H1 (cell line): ENCODE measurements around the gene SMIM38. TPM values are rescaled to one million over a fixed set of nuclear protein-coding genes. Genes with fewer than 3 reads are reported as not detected.

ENCODE experiments used
- CTCF ChIA-PET: fragments of 300-600 bp; sonication (Branson Sonifier 250); formaldehyde crosslinking; loops from one replicate; lab custom pipeline; 2021; ENCODE audit not compliant: partially characterized antibody; lab: Charles Lee
- POLR2A ChIA-PET: fragments of 300-600 bp; sonication (Branson Sonifier 250); formaldehyde crosslinking; loops from one replicate; lab custom pipeline; 2021; ENCODE audit warnings: inconsistent platforms; ENCODE audit not compliant: partially characterized antibody; lab: Charles Lee
- DNase-seq, 2 experiments: peaks; one replicate each; pipeline versions ENCODE4 v3.0.0 to v3.0.0-alpha.2; 2010 to 2022; ENCODE audit warnings: low spot score in 2 of 2, low read depth in 1 of 2, mixed read lengths in 1 of 2
- FAIRE-seq: peaks from 2 replicates; lab custom pipeline; 2011; peaks lifted over from hg19 to GRCh38; lab: Jason Lieb, UNC
- H2AFZ ChIP-seq: 2 replicates; pipeline ENCODE4 v1.8.1; 2012; ENCODE audit warnings: low read length, inconsistent platforms
- H2AK5ac ChIP-seq: 2 replicates; pipeline ENCODE4 v1.6.1; 2013; ENCODE audit warnings: low read depth, low read length
- H2BK120ac ChIP-seq: replicated peaks from 2 replicates; pipeline ENCODE3; 2013; ENCODE audit warnings: low read depth, low read length, inconsistent platforms
- H2BK12ac ChIP-seq: 2 replicates; pipeline ENCODE4 v1.6.1; 2013; ENCODE audit warnings: low read depth, low read length
- H2BK15ac ChIP-seq: 2 replicates; pipeline ENCODE4 v1.6.1; 2013; ENCODE audit warnings: low read length
- H2BK20ac ChIP-seq: 2 replicates; pipeline ENCODE4 v1.6.1; 2013; ENCODE audit warnings: low read length
- H2BK5ac ChIP-seq: 2 replicates; pipeline ENCODE4 v1.6.1; 2013; ENCODE audit warnings: low read depth, low read length
- H3K14ac ChIP-seq: 2 replicates; pipeline ENCODE4 v1.6.1; 2013; ENCODE audit warnings: inconsistent platforms; ENCODE audit not compliant: insufficient read length
- H3K18ac ChIP-seq: 2 replicates; pipeline ENCODE4 v1.6.1; 2013; ENCODE audit warnings: low read length; ENCODE audit errors: extremely low read depth
- H3K23ac ChIP-seq: 2 replicates; pipeline ENCODE4 v1.6.1; 2013; ENCODE audit warnings: inconsistent platforms; ENCODE audit not compliant: insufficient read length
- H3K23me2 ChIP-seq: 2 replicates; pipeline ENCODE4 v1.6.1; 2013; ENCODE audit warnings: low read depth, low read length
- H3K27ac ChIP-seq: 2 replicates; pipeline ENCODE4 v1.6.1; 2011; ENCODE audit warnings: low read depth, low read length, inconsistent platforms
- H3K27me3 ChIP-seq, 4 experiments: replicated peaks in 1 of 4; 1 replicate in 1 of 4; 2 replicates in 3 of 4; pipeline versions ENCODE4 v1.6.1 to v1.8.1; 2011 to 2013; ENCODE audit warnings: low read length in 3 of 4, mild to moderate bottlenecking in 3 of 4, inconsistent platforms in 2 of 4, mixed read lengths in 2 of 4, moderate library complexity in 1 of 4; ENCODE audit not compliant: control insufficient read depth in 3 of 4, insufficient read depth in 3 of 4; ENCODE audit errors: extremely low read depth in 1 of 4
- H3K36me3 ChIP-seq, 4 experiments: 2 replicates each; pipeline versions ENCODE4 v1.6.1 to v1.8.1; 2011 to 2013; ENCODE audit warnings: mild to moderate bottlenecking in 4 of 4, low read length in 3 of 4, moderate library complexity in 2 of 4, control low read depth in 1 of 4, inconsistent platforms in 1 of 4; ENCODE audit not compliant: insufficient read depth in 4 of 4, control insufficient read depth in 2 of 4
- H3K4ac ChIP-seq: replicated peaks from 2 replicates; pipeline ENCODE3; 2013; ENCODE audit warnings: low read length, low read depth, mixed read lengths, inconsistent platforms; ENCODE audit not compliant: insufficient read length
- H3K4me1 ChIP-seq, 4 experiments: replicated peaks in 1 of 4; 1 replicate in 1 of 4; 2 replicates in 3 of 4; pipeline versions ENCODE4 v1.6.1 to v1.8.1; 2011 to 2013; ENCODE audit warnings: low read length in 3 of 4, inconsistent platforms in 2 of 4, mixed read lengths in 1 of 4; ENCODE audit not compliant: insufficient read depth in 4 of 4, control insufficient read depth in 3 of 4
- H3K4me2 ChIP-seq, 2 experiments: 2 replicates each; pipeline versions ENCODE4 v1.6.1 to v1.8.1; 2011 to 2013; ENCODE audit warnings: low read depth in 2 of 2, low read length in 2 of 2, control low read depth in 1 of 2, inconsistent platforms in 1 of 2, mild to moderate bottlenecking in 1 of 2; ENCODE audit not compliant: insufficient read depth in 1 of 2
- H3K4me3 ChIP-seq, 4 experiments: fragments of 200-600, 300-600 bp in 1 of 4; sonication (generic), shearing (Covaris generic), sonication (Bioruptor Twin) in 1 of 4; 2 replicates each; pipeline versions ENCODE4 v1.5.1 to v1.8.1; 2011 to 2016; ENCODE audit warnings: low read length in 4 of 4, low read depth in 3 of 4, control low read depth in 2 of 4, inconsistent platforms in 2 of 4, mild to moderate bottlenecking in 2 of 4, mixed read lengths in 1 of 4, moderate library complexity in 1 of 4; ENCODE audit not compliant: insufficient read depth in 2 of 4; ENCODE audit errors: extremely low read depth in 1 of 4
- H3K56ac ChIP-seq: replicated peaks from 2 replicates; pipeline ENCODE3; 2013; ENCODE audit warnings: low read depth, mild to moderate bottlenecking, mixed read lengths, low read length, inconsistent platforms; ENCODE audit not compliant: insufficient read length
- H3K79me1 ChIP-seq: 2 replicates; pipeline ENCODE4 v1.6.1; 2013; ENCODE audit warnings: low read depth, low read length, control low read depth
- H3K79me2 ChIP-seq, 2 experiments: 2 replicates each; pipeline versions ENCODE4 v1.6.1 to v1.8.1; 2012 to 2013; ENCODE audit warnings: low read length in 2 of 2, mild to moderate bottlenecking in 2 of 2, inconsistent platforms in 1 of 2; ENCODE audit not compliant: insufficient read depth in 2 of 2, control insufficient read depth in 1 of 2
- H3K9ac ChIP-seq, 4 experiments: replicated peaks in 1 of 4; 1 replicate in 1 of 4; 2 replicates in 3 of 4; pipeline versions ENCODE4 v1.6.1 to v1.8.1; 2011 to 2013; ENCODE audit warnings: low read depth in 3 of 4, low read length in 3 of 4, control low read depth in 2 of 4, mild to moderate bottlenecking in 2 of 4, moderate library complexity in 2 of 4, inconsistent platforms in 1 of 4; ENCODE audit errors: extremely low read depth in 1 of 4
- H3K9me3 ChIP-seq, 2 experiments: 2 replicates each; pipeline versions ENCODE4 v1.6.1 to v1.8.1; 2012 to 2013; ENCODE audit warnings: mild to moderate bottlenecking in 2 of 2, moderate library complexity in 2 of 2, control low read depth in 1 of 2, inconsistent platforms in 1 of 2, low read depth in 1 of 2, low read length in 1 of 2, mixed read lengths in 1 of 2; ENCODE audit not compliant: insufficient read depth in 2 of 2
- H4K20me1 ChIP-seq, 2 experiments: replicated peaks in 1 of 2; 2 replicates each; pipeline versions ENCODE3 to v1.8.1; 2011 to 2013; ENCODE audit warnings: inconsistent platforms in 2 of 2, low read length in 2 of 2, mild to moderate bottlenecking in 1 of 2; ENCODE audit not compliant: insufficient read depth in 2 of 2, control insufficient read depth in 1 of 2
- H4K5ac ChIP-seq: 2 replicates; pipeline ENCODE4 v1.6.1; 2013; ENCODE audit warnings: low read length, low read depth, mixed read lengths, inconsistent platforms; ENCODE audit not compliant: insufficient read length
- H4K8ac ChIP-seq: 2 replicates; pipeline ENCODE4 v1.8.0; 2013; ENCODE audit warnings: mild to moderate bottlenecking, moderate library complexity, low read length, inconsistent platforms; ENCODE audit not compliant: insufficient read depth; ENCODE audit errors: extremely low read depth
- H4K91ac ChIP-seq: replicated peaks from 2 replicates; pipeline ENCODE3; 2013; ENCODE audit warnings: low read length, mixed read lengths, inconsistent platforms; ENCODE audit not compliant: insufficient read length
- EGR1 ChIP-seq: IDR thresholded peaks from 2 replicates; pipeline ENCODE4 v1.6.1; 2011; ENCODE audit warnings: low read depth, low read length, borderline replicate concordance
- SIRT6 ChIP-seq: IDR thresholded peaks from one replicate; pipeline ENCODE4 v1.7.1; 2012; ENCODE audit warnings: low read length, inconsistent platforms
- WGBS, 2 experiments: shearing (Covaris generic) in 1 of 2; methylation state at CpG; one replicate each; pipeline versions ENCODE4 v1.1.6 to v1.1.7; 2013 to 2015; ENCODE audit warnings: low lambda C conversion rate in 2 of 2, mixed read lengths in 2 of 2, inconsistent platforms in 1 of 2, low coverage in 1 of 2, missing lambda C conversion rate in 1 of 2; ENCODE audit not compliant: insufficient replicate concordance in 2 of 2, insufficient coverage in 1 of 2, insufficient read length in 1 of 2; ENCODE audit errors: extremely low coverage in 1 of 2, missing lambda C conversion rate in 1 of 2; 5-methylcytosine and 5-hydroxymethylcytosine counted together
- polyA plus RNA-seq, 7 experiments: library from polyadenylated mRNA; depleted of rRNA in 3 of 7; stranded (reverse) in 5 of 7; unstranded in 2 of 7; fragments of >200 nt in 5 of 7; fragments of 200-250 nt in 2 of 7; gene quantifications; 1 replicate in 5 of 7; 2 replicates in 1 of 7; 4 replicates in 1 of 7; pipeline versions ENCODE4 v1.2.1 to v1.2.3, GENCODE V29; 2011 to 2013; ENCODE audit warnings: missing spikeins in 2 of 7, mixed read lengths in 2 of 7
- total RNA-seq: library from RNA; stranded (reverse); fragmentation: NEBNext Ultra II Directional; extraction: Animal tissue kit (Norgen Biotek cat#: 25700); gene quantifications from 2 replicates; pipeline ENCODE4 v1.2.1, GENCODE V29; 2021

SMIM38 gene
- total and polyA plus RNA-seq, 2 of the 8 experiments (the other 6 are each of a cell fraction or from before 2014, with no cell fraction given): 0.17 to 0.20 TPM

DNA sequence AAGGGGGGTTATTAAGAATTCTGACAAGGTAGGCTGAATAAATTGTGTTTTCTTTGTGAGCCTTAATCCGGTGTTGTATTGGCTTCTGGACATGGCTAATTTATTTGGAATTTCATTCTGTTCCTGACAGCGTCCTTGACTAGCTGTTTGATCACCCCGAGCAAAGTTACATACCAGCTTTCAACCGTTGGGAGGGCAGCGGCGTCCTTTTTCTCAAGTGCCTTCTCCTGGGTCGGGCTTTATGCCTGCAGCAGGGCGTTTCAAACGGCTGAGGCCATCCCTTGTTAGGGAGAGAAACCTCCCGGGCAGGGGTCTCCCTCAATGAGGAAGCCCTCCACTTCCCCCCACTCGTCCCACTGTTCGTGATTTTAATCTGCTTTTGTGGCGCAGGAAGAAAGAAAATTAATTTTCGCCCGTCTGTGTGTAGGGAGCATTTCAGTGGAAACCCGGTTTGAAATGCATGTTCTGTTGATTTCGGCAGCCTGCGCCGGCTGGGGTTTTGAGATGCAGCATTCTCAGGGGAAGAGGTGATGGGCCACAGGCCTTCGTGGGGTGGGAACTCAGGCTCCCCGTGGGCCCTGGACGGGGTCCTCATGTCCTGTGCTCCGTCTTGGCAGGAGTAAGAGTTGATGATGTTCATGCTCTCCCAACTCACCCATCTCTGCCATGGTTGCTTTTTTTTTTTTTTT is 2.9 kb upstream of the SMIM38 start:
- no peak overlapping the region for H4K5ac ChIP-seq
- no peak overlapping the region; the same call in 1 of the 2 replicates for H2BK20ac ChIP-seq
- no peak overlapping the region for H2BK5ac ChIP-seq
- no peaks in the 10 kb centered on the region for H3K36me3 ChIP-seq
- no peak overlapping the region for H3K9ac ChIP-seq
- DNase-seq (no peak), FAIRE-seq (no peak)
- no peaks in the 10 kb centered on the region for H3K23me2 ChIP-seq
- CTCF ChIA-PET: interaction anchor here (0.6 to 1.6 kb wide), 5 partner anchors 21 to 503 kb away, joined by 3 to 5 read pairs (median 4); no protein-coding TSS in a partner anchor
- WGBS, 2 experiments: 72% methylated on average over 22 of the region's 23 CpGs; no CpG with 5 or more reads in 1 of the 2 experiments
- H2AK5ac ChIP-seq: no peak overlapping the region
- no peak overlapping the region for H2BK15ac ChIP-seq
- TF ChIP-seq SIRT6: no peak
- no peak for TF ChIP-seq EGR1
- H3K27me3 ChIP-seq: no peaks in the 10 kb centered on the region
- no peak overlapping the region for H3K14ac ChIP-seq
- no peaks in the 10 kb centered on the region for H3K79me2 ChIP-seq
- H3K4ac ChIP-seq: no peak overlapping the region
- H3K27ac ChIP-seq: no peak overlapping the region
- H4K20me1 ChIP-seq: no peaks in the 10 kb centered on the region
- no peak overlapping the region for H3K56ac ChIP-seq
- peaks cover 0 to 10% (median 5%) of the 10 kb centered on the region in 4 experiments for H3K4me1 ChIP-seq
- 0 out of 2 replicates have a peak overlapping the region, but pooled peaks have one; percentile 56 for H2BK12ac ChIP-seq
- H4K91ac ChIP-seq: no peak overlapping the region
- POLR2A ChIA-PET: interaction anchor here (0.6 to 1.2 kb wide), 2 partner anchors 47 to 494 kb away, joined by 4 read pairs; no protein-coding TSS in a partner anchor
- no peak overlapping the region for H3K4me3 ChIP-seq
- H3K18ac ChIP-seq: no peak overlapping the region; the same call in 1 of the 2 replicates
- H3K23ac ChIP-seq: no peak overlapping the region
- peak overlapping the region; percentile 67 for H2AFZ ChIP-seq
- H3K79me1 ChIP-seq: no peaks in the 10 kb centered on the region
- peak overlapping the region in 1 of 2 experiments; percentile 11; a peak in 1 of 4 replicates for H3K4me2 ChIP-seq
- peak overlapping the region; percentile 39; the same call in 1 of the 2 replicates for H4K8ac ChIP-seq
- H2BK120ac ChIP-seq: no peak overlapping the region
- H3K9me3 ChIP-seq: peaks cover 0 to 3% of the 10 kb centered on the region in 2 experiments; a peak in 1 of 4 replicates
